Colonic mucosa (tissue), 4 donors: ENCODE data around the gene CCDC201. TPM values are rescaled to one million over a fixed set of nuclear protein-coding genes. Genes with fewer than 3 reads are reported as not detected.

Source experiments
- DNase-seq: peaks from one replicate; pipeline ENCODE4 v3.0.0-alpha.2; 2020
- H3K27ac ChIP-seq: fragments of 200-600 bp; one replicate; pipeline ENCODE4 v1.8.0; 2021
- H3K27me3 ChIP-seq: fragments of 200-600 bp; one replicate; pipeline ENCODE4 v1.8.0; 2021
- H3K36me3 ChIP-seq: fragments of 200-600 bp; one replicate; pipeline ENCODE4 v1.8.0; 2021
- H3K4me1 ChIP-seq: fragments of 200-600 bp; one replicate; pipeline ENCODE4 v1.8.0; 2021; ENCODE audit warnings: mild to moderate bottlenecking
- H3K4me3 ChIP-seq: fragments of 200-600 bp; one replicate; pipeline ENCODE4 v1.8.0; 2021
- H3K9ac ChIP-seq, 2 donors: one replicate each; pipeline ENCODE4 v1.7.0; 2013; ENCODE audit warnings: control low read depth in 2 of 2, low read depth in 2 of 2, low read length in 2 of 2
- H3K9me3 ChIP-seq: fragments of 200-600 bp; one replicate; pipeline ENCODE4 v1.8.0; 2021
- CTCF ChIP-seq: fragments of 200-600 bp; IDR thresholded peaks from one replicate; pipeline ENCODE4 v1.8.0; 2022; ENCODE audit warnings: antibody characterized with exemption, mild to moderate bottlenecking
- intact Hi-C: fragments of 100-400 bp; cut with DNase I; formaldehyde crosslinking; loops from one replicate; pipeline ENCODE4 v1.14.1; 2022
- total RNA-seq, 2 donors: library from RNA; stranded (reverse); fragmentation: NEBNext Ultra II Directional in 1 of 2; extraction: Animal tissue kit (Norgen Biotek cat#: 25700) in 1 of 2; gene quantifications; one replicate each; pipeline ENCODE4 v1.2.1, GENCODE V29; 2021
- donor health status: healthy.
- donor health status: DM: no; HTN: no; CAD: no.
- donor health status: DM: no; HTN: no; CAD: no.

The CCDC201 gene
- total RNA-seq, 2 donors from 2014 or later = not detected

DNA sequence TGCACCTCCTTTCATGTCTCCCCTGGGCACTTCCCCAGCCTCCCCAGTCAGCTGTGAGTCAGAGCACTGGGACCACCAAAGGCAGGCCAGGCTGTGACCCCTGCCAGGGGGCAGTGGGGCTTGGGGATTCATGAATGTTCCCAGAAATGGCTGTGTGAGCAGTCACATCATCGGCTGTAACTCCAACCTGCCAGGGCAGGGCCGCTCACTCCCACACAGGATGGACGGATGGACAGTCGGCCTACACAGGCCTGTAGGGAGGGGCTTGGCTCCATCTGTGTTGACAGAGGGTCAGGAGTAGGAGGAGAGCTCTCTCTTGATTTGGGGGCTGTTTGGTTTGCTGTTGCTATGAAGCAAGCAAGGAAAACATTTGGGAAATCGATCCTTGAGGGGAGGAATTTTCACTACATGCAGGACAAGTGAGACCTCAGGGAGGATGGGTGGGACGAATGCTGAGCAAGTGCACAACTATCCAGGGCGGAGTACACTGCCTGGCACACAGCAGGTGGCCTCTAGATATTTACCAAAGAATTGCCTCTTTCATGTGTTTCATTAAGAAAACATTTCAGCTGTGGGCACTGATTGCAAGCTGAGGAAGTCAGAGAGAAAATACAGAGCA, 12.5 kb upstream of the CCDC201 start:
- Histone ChIP-seq H3K4me1 (peaks cover 3% of the 10 kb centered on the region), H3K9me3 (no peaks in the 10 kb centered on the region), H3K9ac (no peak overlapping the region), H3K27me3 (peaks cover 23% of the 10 kb centered on the region), H3K36me3 (no peaks in the 10 kb centered on the region), H3K4me3 (no peak overlapping the region), H3K27ac (no peak overlapping the region)
- no peak for TF ChIP-seq CTCF
- intact Hi-C loops = no loop called here
- no peak for DNase-seq

- no peak overlapping the region for H3K27ac ChIP-seq
- no peak for DNase-seq
- no peaks in the 10 kb centered on the region for H3K36me3 ChIP-seq
- intact Hi-C loops = no loop called here
- peaks cover 21% of the 10 kb centered on the region for H3K27me3 ChIP-seq
- H3K9me3 ChIP-seq = no peaks in the 10 kb centered on the region
- H3K4me3 ChIP-seq = no peak overlapping the region
- H3K9ac ChIP-seq = no peak overlapping the region
- no peak for TF ChIP-seq CTCF
- peaks cover 3% of the 10 kb centered on the region for H3K4me1 ChIP-seq
Observed at GRCh38 chr7:45884136-45884535, 11.3 kb upstream of the CCDC201 start.

DNA sequence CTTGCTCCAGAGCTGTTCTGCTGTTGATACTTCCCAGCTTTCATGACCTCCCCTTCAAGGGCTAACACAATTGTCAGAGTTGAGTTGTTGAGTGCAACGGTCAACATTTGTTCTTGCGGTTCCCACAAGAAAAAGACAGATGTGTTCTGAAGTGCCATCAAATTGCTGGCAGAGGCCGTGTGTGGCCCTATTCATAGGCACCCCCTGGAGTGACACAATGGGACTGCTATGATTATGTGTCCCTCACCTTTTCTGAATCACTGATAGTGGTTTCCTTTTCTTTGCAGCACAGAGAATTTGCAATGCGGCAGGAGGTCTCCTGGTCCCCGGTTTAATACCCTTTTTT, 9.6 kb upstream of the CCDC201 start:
- no peak overlapping the region for H3K27ac ChIP-seq
- TF ChIP-seq CTCF = no peak
- H3K36me3 ChIP-seq = no peaks in the 10 kb centered on the region
- peaks cover 6% of the 10 kb centered on the region for H3K27me3 ChIP-seq
- DNase-seq = no peak
- H3K9ac ChIP-seq = no peak overlapping the region
- intact Hi-C loops = no loop called here
- no peaks in the 10 kb centered on the region for H3K9me3 ChIP-seq
- H3K4me3 ChIP-seq = no peak overlapping the region
- H3K4me1 ChIP-seq = no peaks in the 10 kb centered on the region

GRCh38 chr7:45881759-45882464, 9.0 kb upstream of the CCDC201 start:
- Histone ChIP-seq H3K9ac (no peak overlapping the region), H3K9me3 (no peaks in the 10 kb centered on the region)
- DNase-seq = no peak

GRCh38 chr7:45881280-45881758, 8.4 kb upstream of the CCDC201 start:
- no peaks in the 10 kb centered on the region for H3K9me3 ChIP-seq
- H3K27ac ChIP-seq = no peak overlapping the region
- no peak overlapping the region for H3K9ac ChIP-seq
- H3K36me3 ChIP-seq = no peaks in the 10 kb centered on the region
- H3K27me3 ChIP-seq = no peaks in the 10 kb centered on the region
- intact Hi-C loops = no loop called here
- no peaks in the 10 kb centered on the region for H3K4me1 ChIP-seq
- no peak for TF ChIP-seq CTCF
- H3K4me3 ChIP-seq = no peak overlapping the region
- DNase-seq = no peak

More at GRCh38 chr7:45881759-45882464, 9.0 kb upstream of the CCDC201 start:
- TF ChIP-seq CTCF = no peak
- no peak overlapping the region for H3K27ac ChIP-seq
- no peaks in the 10 kb centered on the region for H3K36me3 ChIP-seq
- intact Hi-C loops = no loop called here
- peaks cover under 1% of the 10 kb centered on the region for H3K27me3 ChIP-seq
- no peaks in the 10 kb centered on the region for H3K4me1 ChIP-seq
- H3K4me3 ChIP-seq = no peak overlapping the region
